SK-N-SH treated with all-trans-retinoic acid at 6 μM for 48 hours (cell line): ENCODE data around the gene USP30.

Source experiments
- ARNTL ChIP-seq: fragments of 450-650 bp; formaldehyde crosslinking; IDR thresholded peaks from 2 replicates; pipeline ENCODE4 v1.5.0; 2020; ENCODE audit warnings: low read depth, mild to moderate bottlenecking, moderate library complexity, borderline replicate concordance
- CSDC2 ChIP-seq: fragments of 250-450 bp; sonication (Bioruptor Pico); IDR thresholded peaks from 2 replicates; pipeline ENCODE4 v1.5.0; 2020; ENCODE audit warnings: mild to moderate bottlenecking, moderate library complexity
- CSRNP3 ChIP-seq: fragments of 250-450 bp; sonication (Bioruptor Pico); IDR thresholded peaks from 2 replicates; pipeline ENCODE4 v1.5.1; 2021; ENCODE audit warnings: mild to moderate bottlenecking, moderate library complexity
- ESRRG ChIP-seq: fragments of 250-450 bp; sonication (Bioruptor Pico); IDR thresholded peaks from 2 replicates; pipeline ENCODE4 v1.6.1; 2021; ENCODE audit warnings: mild to moderate bottlenecking
- ISL1 ChIP-seq: fragments of 250-450 bp; sonication (Bioruptor Pico); IDR thresholded peaks from 2 replicates; pipeline ENCODE4 v2.1.2; 2022; ENCODE audit warnings: mild to moderate bottlenecking, moderate library complexity
- OSR1 ChIP-seq: fragments of 250-450 bp; sonication (Bioruptor Pico); IDR thresholded peaks from 2 replicates; pipeline ENCODE4 v1.8.0; 2022; ENCODE audit warnings: moderate library complexity, mild to moderate bottlenecking, inconsistent platforms
- PATZ1 ChIP-seq: fragments of 250-450 bp; sonication (Bioruptor Pico); IDR thresholded peaks from 2 replicates; pipeline ENCODE4 v1.8.0; 2020; ENCODE audit warnings: mild to moderate bottlenecking, moderate library complexity, borderline replicate concordance
- TOX ChIP-seq: fragments of 250-450 bp; sonication (Bioruptor Pico); IDR thresholded peaks from 2 replicates; pipeline ENCODE4 v1.8.0; 2021; ENCODE audit warnings: mild to moderate bottlenecking, moderate library complexity, borderline replicate concordance
- ZC3H10 ChIP-seq: fragments of 250-450 bp; sonication (Bioruptor Pico); IDR thresholded peaks from 2 replicates; pipeline ENCODE4 v1.5.1; 2021; ENCODE audit warnings: mild to moderate bottlenecking, moderate library complexity
- ZFP3 ChIP-seq: fragments of 250-450 bp; sonication (Bioruptor Pico); IDR thresholded peaks from 2 replicates; pipeline ENCODE4 v1.5.0; 2020; ENCODE audit warnings: mild to moderate bottlenecking, moderate library complexity
- ZFP30 ChIP-seq: fragments of 450-650 bp; formaldehyde crosslinking; IDR thresholded peaks from 2 replicates; pipeline ENCODE4 v1.5.0; 2022; ENCODE audit warnings: mild to moderate bottlenecking, moderate library complexity
- ZNF565 ChIP-seq: fragments of 450-650 bp; formaldehyde crosslinking; conservative IDR thresholded peaks from 2 replicates; pipeline ENCODE4 v1.5.0; 2020; ENCODE audit warnings: low read depth, mild to moderate bottlenecking, moderate library complexity
- ZNF70 ChIP-seq: fragments of 450-650 bp; formaldehyde crosslinking; IDR thresholded peaks from 2 replicates; pipeline ENCODE4 v1.5.0; 2020; ENCODE audit warnings: mild to moderate bottlenecking, moderate library complexity

GRCh38 chr12:109057376-109057775 lies 5.0 kb downstream of the USP30 start:
- TF ChIP-seq ZFP3: no peak
- TF ChIP-seq PATZ1 (CRISPR knock-in tag): no peak
- no peak for TF ChIP-seq ZNF565 (CRISPR knock-in tag)
- TF ChIP-seq CSRNP3 (CRISPR knock-in tag): no peak
- no peak for TF ChIP-seq ESRRG
- TF ChIP-seq ARNTL (CRISPR knock-in tag): no peak
- TF ChIP-seq OSR1 (CRISPR knock-in tag): no peak
- no peak for TF ChIP-seq ZNF70 (CRISPR knock-in tag)
- no peak for TF ChIP-seq TOX
- TF ChIP-seq ZC3H10 (CRISPR knock-in tag): no peak
- no peak for TF ChIP-seq CSDC2 (CRISPR knock-in tag)
- no peak for TF ChIP-seq ZFP30
- no peak for TF ChIP-seq ISL1 (CRISPR knock-in tag)
